ENCODE data around the gene FECH. TPM values are rescaled to one million over a fixed set of nuclear protein-coding genes. Genes with fewer than 3 reads are reported as not detected.

Gene FECH, protein sequence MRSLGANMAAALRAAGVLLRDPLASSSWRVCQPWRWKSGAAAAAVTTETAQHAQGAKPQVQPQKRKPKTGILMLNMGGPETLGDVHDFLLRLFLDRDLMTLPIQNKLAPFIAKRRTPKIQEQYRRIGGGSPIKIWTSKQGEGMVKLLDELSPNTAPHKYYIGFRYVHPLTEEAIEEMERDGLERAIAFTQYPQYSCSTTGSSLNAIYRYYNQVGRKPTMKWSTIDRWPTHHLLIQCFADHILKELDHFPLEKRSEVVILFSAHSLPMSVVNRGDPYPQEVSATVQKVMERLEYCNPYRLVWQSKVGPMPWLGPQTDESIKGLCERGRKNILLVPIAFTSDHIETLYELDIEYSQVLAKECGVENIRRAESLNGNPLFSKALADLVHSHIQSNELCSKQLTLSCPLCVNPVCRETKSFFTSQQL
- 39.6 to 43.6 TPM (median 39.8 TPM) in 5 replicates for total RNA-seq (2022; extraction: Qiagen RNA extraction; ENCODE audit: low read depth)

DNA sequence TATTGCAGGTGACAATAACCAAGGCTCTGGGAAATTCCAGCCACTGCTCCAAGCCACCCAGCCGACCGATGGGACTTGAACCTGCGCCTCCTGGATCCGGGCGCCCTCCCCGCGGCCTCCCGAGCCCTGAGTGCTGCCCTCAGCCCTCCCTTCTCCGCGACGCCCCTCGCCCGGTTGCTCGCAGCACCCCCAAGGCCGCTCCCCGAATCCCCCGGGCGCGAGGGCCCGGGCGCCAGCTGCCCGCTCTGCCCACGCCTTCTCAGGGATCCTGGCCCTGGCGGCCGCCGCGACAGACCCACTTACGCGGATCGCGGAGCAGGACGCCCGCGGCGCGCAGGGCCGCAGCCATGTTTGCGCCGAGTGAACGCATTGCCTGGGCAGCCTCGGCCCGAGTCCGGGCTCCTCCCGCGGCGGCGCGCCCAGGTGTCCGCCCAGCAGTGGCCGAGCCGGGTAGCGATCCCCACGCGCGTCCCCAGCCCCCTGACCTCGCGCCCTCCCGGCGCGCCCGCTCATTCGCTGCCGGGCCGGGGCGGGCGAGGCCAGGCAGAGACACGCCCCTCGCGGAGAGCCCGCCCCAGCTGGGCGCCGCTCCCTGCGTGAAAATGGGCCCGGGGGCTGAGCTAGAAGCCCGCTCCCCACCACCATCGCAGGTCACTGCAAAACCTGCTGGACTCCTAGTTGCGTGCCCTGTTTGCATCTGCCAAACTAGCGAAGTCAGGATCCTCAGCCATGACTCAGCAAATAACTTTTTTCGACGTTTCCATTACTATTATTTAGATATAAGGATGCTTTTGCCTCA lies at the start of gene FECH:
FECH (minus strand) TSS at position 452 of the 799 bp plus-strand sequence; CDS start at position 370, 82 bp downstream.

Other genes starting within 250 kb of the FECH start
- gene ST8SIA3, start 234.1 kb downstream of the FECH start, total RNA-seq (2022; extraction: Qiagen RNA extraction; ENCODE audit: low read depth) = not detected in 5 replicates
- 0.21 to 0.48 TPM (median 0.37 TPM) in 5 replicates for gene ONECUT2, start 151.3 kb downstream of the FECH start, total RNA-seq (2022; extraction: Qiagen RNA extraction; ENCODE audit: low read depth)
- gene NARS1, start 35.1 kb upstream of the FECH start, total RNA-seq (2022; extraction: Qiagen RNA extraction; ENCODE audit: low read depth) = 77.3 to 141 TPM (median 94.3 TPM) in 5 replicates
- 6.5 to 10.7 TPM (median 9.3 TPM) in 5 replicates for gene ATP8B1, start 216.6 kb upstream of the FECH start, total RNA-seq (2022; extraction: Qiagen RNA extraction; ENCODE audit: low read depth)

Measured in A549 treated with RU486 at 1 μM for 4 hours (cell line).